HG03469 (cell line): Measurements from ENCODE around the gene COPG1.
A peak's percentile ranks its signal among the peaks of the same experiment; 100 is the strongest.
"Not testable (repeated sequence)": the region's sequence is repeated elsewhere in the genome, so short reads cannot be mapped to it uniquely, and the experiment has no call there.

ENCODE experiments used
- ATAC-seq: cut with Tn5 transposase; IDR thresholded peaks from one replicate; pipeline ENCODE4 v1.9.1; 2021; ENCODE audit warnings: mild to moderate bottlenecking, moderate library complexity, moderate number of reproducible peaks; ENCODE audit not compliant: unreplicated experiment

The COPG1 gene, protein sequence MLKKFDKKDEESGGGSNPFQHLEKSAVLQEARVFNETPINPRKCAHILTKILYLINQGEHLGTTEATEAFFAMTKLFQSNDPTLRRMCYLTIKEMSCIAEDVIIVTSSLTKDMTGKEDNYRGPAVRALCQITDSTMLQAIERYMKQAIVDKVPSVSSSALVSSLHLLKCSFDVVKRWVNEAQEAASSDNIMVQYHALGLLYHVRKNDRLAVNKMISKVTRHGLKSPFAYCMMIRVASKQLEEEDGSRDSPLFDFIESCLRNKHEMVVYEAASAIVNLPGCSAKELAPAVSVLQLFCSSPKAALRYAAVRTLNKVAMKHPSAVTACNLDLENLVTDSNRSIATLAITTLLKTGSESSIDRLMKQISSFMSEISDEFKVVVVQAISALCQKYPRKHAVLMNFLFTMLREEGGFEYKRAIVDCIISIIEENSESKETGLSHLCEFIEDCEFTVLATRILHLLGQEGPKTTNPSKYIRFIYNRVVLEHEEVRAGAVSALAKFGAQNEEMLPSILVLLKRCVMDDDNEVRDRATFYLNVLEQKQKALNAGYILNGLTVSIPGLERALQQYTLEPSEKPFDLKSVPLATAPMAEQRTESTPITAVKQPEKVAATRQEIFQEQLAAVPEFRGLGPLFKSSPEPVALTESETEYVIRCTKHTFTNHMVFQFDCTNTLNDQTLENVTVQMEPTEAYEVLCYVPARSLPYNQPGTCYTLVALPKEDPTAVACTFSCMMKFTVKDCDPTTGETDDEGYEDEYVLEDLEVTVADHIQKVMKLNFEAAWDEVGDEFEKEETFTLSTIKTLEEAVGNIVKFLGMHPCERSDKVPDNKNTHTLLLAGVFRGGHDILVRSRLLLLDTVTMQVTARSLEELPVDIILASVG

DNA sequence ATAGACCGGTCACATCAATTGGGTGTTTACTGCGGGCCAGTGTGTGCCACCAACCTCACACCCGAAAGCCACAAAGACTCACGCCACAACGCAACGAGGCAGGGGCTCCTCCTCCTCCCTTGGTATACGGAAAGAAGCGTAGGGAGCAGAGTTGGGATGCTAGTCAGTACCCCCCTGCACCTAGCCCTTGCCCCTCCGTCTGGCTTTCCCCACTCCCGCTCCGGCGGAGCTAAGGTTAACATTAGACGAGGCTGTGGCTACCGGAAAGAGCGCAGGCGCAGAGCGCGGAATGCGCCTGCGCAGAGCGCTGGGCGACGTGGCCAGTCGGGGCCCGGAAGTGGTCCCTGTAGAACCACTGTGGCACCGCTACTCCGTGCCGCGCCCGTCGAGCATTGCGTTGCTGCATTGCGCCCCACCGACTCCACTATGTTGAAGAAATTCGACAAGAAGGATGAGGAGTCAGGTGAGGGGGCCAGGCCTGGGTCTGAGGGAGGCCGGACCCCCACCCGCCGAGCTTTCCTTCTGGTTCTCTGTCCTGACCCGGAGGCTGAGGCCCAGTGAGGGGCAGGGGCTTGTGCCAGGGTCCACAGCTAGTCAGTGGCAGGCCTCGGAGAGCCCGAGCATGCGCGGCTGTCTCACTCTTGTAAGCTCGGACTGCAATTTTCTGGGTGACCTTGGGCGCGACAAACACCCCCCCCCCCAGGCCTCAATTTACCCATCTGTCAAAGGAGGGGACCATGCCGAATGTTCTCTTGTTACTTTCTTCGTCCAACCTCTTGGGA lies at the start of gene COPG1:
Gene COPG1, plus strand, starts transcription at position 323 of the 782 bp plus-strand sequence. Its CDS starts 104 bp downstream, at position 427.
- ATAC-seq = peak; percentile 52

DNA sequence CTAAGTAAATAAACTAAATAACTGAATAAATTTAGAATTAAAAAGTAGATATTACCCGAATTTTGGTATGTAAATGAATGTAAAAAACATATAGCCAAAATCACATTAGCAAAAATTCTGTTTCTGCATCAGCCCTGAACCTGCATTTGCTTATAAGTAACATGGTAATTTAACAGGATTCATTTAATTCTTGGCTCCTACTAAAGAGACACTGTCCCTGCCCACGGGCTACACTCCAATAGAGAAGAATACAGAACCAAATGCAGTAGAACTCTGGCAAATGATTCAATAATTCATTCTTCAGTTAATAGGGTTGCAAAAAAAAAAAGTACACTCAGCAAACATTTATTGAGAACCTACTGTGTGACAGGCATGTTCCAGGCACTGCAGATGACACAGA lies 44.9 kb upstream of the COPG1 start:
- no peak for ATAC-seq

DNA sequence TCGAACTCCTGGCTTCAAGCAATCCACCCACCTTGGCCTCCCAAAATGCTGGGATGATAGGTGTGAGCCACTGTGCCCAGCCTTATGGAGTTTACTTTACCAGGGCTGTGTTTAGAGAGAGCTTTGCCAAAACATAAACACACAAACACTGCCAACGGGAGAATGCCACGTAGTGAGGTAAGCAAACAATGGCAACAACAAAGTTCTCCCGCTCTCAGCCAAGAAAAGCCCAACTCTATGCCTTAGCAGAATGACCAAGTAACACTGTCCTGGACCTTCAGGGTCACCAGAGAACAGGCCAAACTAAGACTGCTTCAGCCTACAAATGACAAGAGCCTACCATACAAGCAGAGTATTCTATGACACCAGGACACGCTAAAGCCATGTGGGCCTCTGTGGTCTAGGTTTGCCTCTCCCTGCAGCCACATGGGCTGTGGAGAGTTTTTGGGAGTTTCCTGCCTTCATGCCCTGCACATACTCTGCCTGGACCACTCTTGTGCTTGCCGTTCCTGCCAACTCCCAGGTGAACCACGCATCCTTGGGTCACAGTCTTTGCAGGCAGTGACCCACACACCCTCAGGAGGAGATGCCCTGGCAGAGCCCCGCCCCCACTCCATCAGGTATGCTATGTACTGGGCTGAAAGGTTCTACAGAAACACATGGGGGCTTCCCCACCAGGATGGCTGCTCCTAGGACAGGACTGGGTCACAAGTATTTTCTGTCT lies 44.1 kb upstream of the COPG1 start:
- ATAC-seq = no peak

DNA sequence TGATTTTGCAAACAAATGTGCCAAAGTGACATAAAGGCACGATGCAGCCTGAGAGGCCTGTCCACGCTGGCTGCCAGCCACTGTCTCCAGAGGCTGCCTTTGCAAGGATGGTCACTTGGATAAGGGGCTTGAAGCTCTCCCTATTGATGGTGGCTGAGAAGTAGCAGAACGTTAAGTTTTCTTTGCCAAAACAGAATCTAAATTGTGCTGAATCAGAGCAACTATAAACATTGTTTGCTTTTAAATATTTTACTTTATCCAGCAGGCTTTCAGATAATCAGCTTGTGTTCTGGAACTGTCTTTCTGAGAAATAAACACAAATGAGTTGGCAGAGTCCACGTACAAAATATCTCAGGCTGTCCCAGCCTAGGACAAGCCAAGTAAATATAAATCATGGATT lies 41.9 kb upstream of the COPG1 start:
- no peak for ATAC-seq

- ATAC-seq = no peak
Measured at GRCh38 chr3:129211345-129211744, 38.1 kb upstream of the COPG1 start.

DNA sequence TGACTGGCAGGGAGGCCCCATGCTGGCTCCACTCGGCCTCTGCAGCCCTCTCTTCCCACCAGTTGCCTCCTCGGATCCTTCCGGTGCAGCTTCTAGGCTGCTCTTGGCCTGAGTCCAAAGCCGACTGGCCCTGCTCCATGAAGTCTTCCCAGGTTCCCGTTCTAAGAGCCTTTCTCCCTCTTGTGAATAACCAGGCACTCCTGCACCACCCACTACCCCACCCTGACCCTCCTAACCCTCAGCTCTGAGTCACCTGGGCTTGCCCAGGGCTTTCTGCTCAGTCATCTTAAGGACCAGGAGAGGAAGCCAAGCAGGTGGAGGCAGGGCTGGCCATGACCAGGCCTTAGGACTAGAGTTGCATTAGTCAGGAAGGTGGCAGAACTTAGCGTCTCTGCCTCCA lies 37.6 kb upstream of the COPG1 start:
- no peak for ATAC-seq

DNA sequence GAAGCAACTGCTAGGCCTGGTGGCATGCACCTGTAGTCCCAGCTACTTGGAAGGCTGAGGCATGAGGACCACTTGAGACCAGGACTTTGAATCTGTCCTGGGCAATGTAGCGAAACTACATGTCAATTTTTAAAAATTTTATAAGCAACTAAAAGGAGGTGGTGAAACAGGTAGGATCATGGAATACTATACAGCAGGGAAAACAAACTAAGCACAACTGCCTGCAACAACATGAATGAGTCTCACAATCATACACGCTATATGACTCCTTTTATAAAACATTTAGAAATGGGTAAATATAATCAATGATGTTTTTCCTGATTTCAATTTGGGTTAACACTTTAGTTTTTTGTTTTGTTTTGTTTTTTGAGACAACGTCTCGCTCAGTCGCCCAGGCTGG lies 36.2 kb upstream of the COPG1 start:
- ATAC-seq = no peak

DNA sequence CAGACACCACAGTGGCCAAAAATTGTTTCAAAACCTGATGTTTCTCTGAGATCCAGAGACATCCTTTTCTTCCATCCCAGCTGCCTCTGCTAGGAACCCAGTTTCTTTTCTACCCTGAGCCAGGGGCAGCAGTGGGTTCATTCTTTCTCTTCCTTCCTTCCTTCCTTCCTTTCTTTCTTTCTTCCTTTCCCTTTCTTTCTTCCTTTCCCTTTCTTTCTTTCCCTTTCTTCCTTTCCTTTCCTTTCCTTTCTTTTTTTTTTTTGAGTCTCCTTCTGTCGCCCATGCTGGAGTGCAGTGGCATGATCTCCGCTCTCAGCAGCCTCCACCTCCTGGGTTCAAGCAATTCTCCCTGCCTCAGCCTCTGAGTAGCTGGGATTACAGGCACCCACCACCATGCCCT lies 30.7 kb upstream of the COPG1 start:
- ATAC-seq = no peak

DNA sequence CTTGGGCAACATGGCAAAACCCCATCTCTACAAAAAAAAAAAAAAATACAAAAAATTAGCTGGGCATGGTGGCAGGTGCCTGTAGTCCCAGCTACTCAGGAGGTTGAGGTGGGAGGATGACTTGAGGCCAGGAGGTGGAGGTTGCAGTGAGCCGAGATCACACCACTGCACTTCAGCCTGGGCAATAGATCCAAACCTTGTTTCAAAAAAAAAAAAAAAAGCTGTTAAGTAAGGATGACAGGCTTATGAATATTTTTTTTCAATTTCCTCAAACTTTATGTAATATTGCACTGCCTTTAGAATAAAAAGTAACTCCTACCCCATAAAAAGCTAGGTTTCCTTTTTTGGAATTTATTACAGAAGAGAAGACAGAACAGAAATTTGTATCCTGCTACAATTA lies 25.0 kb upstream of the COPG1 start:
- not testable (repeated sequence) for ATAC-seq

GRCh38 chr3:129224984-129225393 lies 24.4 kb upstream of the COPG1 start:
- ATAC-seq = no peak

- ATAC-seq = no peak
Measured at GRCh38 chr3:129226374-129226773, 23.0 kb upstream of the COPG1 start.

DNA sequence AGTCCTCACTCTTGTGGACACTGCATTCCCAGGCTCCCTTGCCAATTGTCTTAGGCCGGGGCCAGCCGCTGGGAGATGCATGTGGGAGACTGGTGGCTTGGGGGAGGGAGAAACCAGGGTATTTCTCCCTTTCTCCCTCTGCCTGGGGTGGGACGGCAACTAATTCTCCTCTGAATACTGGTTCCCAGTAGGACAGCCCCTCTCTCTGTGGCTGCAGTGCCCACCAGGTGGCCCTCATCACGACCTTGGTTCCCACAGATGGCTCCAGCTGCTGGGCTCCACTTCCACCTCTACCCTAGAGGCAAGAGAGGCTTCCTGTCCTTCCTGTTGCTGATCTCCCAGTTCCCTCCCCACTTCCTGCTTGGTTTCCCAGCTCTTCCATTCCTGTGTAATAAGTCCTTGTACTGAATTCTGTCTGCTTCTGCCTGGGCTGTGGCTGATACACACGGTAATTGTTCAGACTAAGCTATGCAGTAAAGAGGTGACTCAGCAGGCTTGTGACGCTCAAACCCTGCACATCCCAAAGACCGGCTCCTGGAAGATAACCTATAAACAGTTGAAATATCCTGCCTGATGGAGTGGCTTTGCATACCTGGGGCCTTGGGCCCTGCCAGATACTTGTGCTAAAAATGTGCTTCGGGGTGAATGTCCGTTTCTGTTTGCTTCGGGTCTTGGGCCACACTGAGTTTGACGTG lies 20.4 kb upstream of the COPG1 start:
- no peak for ATAC-seq

GRCh38 chr3:129230311-129231019 lies 18.9 kb upstream of the COPG1 start:
- no peak for ATAC-seq

- no peak for ATAC-seq
Measured at GRCh38 chr3:129231331-129232119, 17.9 kb upstream of the COPG1 start.

DNA sequence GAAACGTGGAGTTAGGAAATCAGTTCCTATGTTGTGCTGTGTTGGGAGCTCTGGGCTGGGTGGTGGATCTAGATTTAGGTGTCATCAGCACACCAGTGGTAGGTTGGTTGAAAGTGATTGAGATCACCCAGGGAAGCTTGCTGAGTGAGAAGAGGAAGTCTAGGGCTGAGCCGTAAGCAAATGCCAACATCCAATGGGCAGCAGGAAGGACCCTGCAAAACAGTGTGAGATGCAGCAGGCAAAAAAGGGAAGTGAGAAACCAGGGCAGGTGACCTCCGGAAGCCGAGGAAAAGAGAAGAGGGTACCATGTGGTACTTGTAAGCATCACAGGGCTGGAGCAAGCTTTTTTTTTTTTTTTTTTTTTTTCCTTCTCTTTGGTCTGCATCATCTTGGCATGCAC lies 15.9 kb upstream of the COPG1 start:
- peak; percentile 90 for ATAC-seq

DNA sequence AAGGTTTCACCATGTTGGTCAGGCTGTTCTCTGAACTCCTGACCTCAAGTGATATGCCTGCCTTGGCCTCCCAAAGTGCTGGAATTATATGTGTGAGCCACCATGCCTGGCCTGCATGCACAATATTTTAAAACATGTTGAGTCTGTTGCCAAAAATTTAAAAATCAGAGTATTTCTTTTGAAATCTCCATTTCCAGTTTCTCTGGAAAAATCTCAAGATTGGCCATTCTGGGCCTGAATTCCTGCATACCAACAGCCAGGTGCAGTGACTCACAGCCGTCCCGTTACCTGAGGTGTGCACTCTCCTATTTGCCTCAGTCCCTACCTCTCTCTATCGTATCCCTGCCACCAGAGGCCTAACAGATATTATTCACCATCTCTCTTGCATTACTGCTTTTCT lies 15.0 kb upstream of the COPG1 start:
- no peak for ATAC-seq

- no peak for ATAC-seq
Measured at GRCh38 chr3:129235344-129235917, 14.0 kb upstream of the COPG1 start.
